GM18519 (cell line): ENCODE results near the gene LGALS8.
"Not testable (repeated sequence)": the region's sequence is repeated elsewhere in the genome, so short reads cannot be mapped to it uniquely, and the experiment has no call there.

Source experiments
- ATAC-seq: cut with Tn5 transposase; IDR thresholded peaks from one replicate; pipeline ENCODE4 v1.9.1; 2021; ENCODE audit warnings: mild to moderate bottlenecking, moderate library complexity; ENCODE audit not compliant: unreplicated experiment, low FRiP score

LGALS8 gene

DNA sequence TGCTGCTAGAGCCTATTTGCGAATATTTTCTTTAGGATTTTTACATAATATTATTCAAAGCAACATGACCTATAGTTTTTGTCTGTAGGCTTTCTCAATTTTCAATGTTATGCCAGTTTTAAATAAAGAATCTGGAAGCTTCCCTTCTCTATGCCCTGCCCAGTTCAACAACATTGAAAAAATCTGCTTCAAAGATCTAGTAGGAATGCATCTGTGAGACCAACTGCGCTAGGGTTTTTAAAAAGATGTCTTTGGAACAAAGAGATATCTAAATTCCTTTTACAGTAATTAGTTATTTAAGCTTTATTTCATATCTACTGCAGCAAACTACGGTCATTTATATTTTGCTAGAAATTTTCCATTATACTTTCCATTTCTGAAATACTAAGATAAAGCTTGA is 54.9 kb downstream of the LGALS8 start:
- ATAC-seq: no peak

DNA sequence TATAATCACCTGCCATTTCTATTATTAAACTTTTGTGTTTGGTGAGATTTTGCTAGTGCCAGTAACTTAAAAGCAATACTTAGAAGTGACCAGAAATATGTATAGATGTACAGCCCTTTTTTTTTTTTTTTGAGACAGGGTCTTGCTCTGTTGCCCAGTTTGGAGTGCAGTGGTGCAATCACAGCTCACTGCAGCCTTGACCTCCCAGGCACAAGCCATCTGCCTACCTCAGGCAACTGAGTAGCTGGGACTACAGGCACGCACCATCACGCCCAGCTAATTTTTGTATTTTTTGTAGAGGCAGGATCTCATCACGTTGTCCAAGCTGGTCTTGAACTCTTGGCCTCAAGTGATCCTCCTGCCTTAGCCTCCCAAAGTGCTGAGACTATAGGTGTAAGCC is 56.6 kb downstream of the LGALS8 start:
- ATAC-seq: not testable (repeated sequence)

GRCh38 chr1:236581528-236581927 is 57.7 kb downstream of the LGALS8 start:
- ATAC-seq: no peak

- ATAC-seq: no peak
Measured at GRCh38 chr1:236589531-236589930, 65.7 kb downstream of the LGALS8 start.

GRCh38 chr1:236590553-236591150 is 66.9 kb downstream of the LGALS8 start:
- no peak for ATAC-seq

DNA sequence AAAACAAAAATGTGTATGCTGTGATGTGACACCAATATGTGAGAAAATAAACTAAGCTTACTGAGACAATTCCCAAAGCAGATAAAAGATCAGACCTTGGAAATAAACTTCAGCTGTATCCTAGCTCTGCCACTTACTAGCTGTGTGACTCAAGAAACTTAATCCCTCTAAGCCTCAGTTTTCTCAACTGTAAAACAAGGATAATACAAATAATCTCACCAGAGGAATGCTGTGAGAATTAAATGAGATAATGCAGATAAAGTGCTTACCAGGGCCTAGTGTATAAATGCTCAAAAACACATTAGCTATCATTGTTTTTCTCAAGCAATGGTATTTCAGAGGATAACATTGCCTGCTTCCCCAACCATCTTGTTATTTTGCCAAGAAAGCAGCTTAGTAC is 78.4 kb downstream of the LGALS8 start:
- no peak for ATAC-seq
